ENCODE results near the gene VPS39. TPM values are rescaled to one million over a fixed set of nuclear protein-coding genes. Genes with fewer than 3 reads are reported as not detected.

The VPS39 gene
- total and polyA plus RNA-seq, 9 of the 15 experiments (the other 6 are each of a cell fraction or from before 2014, with no cell fraction given) = 3.2 to 37.3 (median 21.8) TPM

DNA sequence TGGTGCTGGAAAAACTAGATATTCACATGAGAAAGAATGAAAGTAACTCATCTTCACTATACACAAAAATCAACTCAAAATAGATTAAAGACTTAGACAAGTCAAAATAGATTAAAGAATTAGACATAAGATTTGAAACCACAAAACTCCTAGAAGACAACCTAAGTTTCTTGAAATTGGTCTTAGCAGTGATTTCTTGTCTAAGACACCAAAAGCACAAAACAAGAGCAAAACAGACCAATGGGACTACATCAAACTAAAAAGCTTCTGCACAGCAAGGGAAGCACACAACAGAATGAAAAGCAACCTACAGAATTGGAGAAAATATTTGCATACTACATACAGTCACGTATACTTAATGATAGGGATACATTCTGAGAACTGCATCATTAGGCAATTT is 6.5 kb upstream of the VPS39 start (continued):
- TF ChIP-seq, protein P1, sequence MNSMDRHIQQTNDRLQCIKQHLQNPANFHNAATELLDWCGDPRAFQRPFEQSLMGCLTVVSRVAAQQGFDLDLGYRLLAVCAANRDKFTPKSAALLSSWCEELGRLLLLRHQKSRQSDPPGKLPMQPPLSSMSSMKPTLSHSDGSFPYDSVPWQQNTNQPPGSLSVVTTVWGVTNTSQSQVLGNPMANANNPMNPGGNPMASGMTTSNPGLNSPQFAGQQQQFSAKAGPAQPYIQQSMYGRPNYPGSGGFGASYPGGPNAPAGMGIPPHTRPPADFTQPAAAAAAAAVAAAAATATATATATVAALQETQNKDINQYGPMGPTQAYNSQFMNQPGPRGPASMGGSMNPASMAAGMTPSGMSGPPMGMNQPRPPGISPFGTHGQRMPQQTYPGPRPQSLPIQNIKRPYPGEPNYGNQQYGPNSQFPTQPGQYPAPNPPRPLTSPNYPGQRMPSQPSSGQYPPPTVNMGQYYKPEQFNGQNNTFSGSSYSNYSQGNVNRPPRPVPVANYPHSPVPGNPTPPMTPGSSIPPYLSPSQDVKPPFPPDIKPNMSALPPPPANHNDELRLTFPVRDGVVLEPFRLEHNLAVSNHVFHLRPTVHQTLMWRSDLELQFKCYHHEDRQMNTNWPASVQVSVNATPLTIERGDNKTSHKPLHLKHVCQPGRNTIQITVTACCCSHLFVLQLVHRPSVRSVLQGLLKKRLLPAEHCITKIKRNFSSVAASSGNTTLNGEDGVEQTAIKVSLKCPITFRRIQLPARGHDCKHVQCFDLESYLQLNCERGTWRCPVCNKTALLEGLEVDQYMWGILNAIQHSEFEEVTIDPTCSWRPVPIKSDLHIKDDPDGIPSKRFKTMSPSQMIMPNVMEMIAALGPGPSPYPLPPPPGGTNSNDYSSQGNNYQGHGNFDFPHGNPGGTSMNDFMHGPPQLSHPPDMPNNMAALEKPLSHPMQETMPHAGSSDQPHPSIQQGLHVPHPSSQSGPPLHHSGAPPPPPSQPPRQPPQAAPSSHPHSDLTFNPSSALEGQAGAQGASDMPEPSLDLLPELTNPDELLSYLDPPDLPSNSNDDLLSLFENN (IDR thresholded peaks at IDR 0.05; ENCODE audit: low read depth in 2 of 2, low read length in 2 of 2) = no peak
- TF ChIP-seq ZEB2 (IDR thresholded peaks at IDR 0.05) = no peak
- TF ChIP-seq E2F8 (IDR thresholded peaks at IDR 0.05; ENCODE audit: low read depth, partially characterized antibody) = no peak

- Histone ChIP-seq H3K4me3 (no peak overlapping the region), H3K4me1 (replicated peaks in 1 of 2; ENCODE audit: control insufficient read depth in 2 of 2, insufficient read depth in 2 of 2, low read length in 2 of 2) (no peaks in the 10 kb centered on the region; a peak in 1 of 5 replicates), H3K9ac (ENCODE audit: insufficient read depth in 1 of 2, low read depth in 2 of 2, low read length in 2 of 2) (no peak overlapping the region), H3K4me2 (ENCODE audit: insufficient read depth, low read length) (no peak overlapping the region), H3K27me3 (ENCODE audit: control insufficient read depth in 2 of 2, insufficient read depth in 2 of 2, low read length in 2 of 2) (no peaks in the 10 kb centered on the region), H3K79me2 (ENCODE audit: control insufficient read depth, insufficient read depth, low read length) (no peaks in the 10 kb centered on the region), H4K20me1 (replicated peaks; ENCODE audit: control insufficient read depth, insufficient read depth, low read length) (no peaks in the 10 kb centered on the region), H3K27ac (ENCODE audit: extremely low read depth, low read depth, low read length) (no peak overlapping the region), H3K9me3 (replicated peaks; ENCODE audit: control insufficient read depth, insufficient read depth, low read depth, low read length) (no peaks in the 10 kb centered on the region), H2AFZ (ENCODE audit: low read depth, low read length) (no peak overlapping the region), H3K9me1 (ENCODE audit: control insufficient read depth, insufficient read depth, low read length) (no peaks in the 10 kb centered on the region), H3K36me3 (ENCODE audit: control insufficient read depth, insufficient read depth, low read length) (peaks cover 77% of the 10 kb centered on the region)
- ATAC-seq (no peak), DNase-seq (ENCODE audit: extremely low read depth in 1 of 4, low spot score in 3 of 4) (no peak), FAIRE-seq (no peak)
- intact Hi-C loops (cut with micrococcal nuclease) (no loop called here), in situ Hi-C loops (cut with MboI) (no loop called here)
- CTCF ChIA-PET (ENCODE audit: low intra/inter-chr PET ratio) = no interaction called here
- POLR2A ChIA-PET = no interaction called here
- no TSS peak for BruUV-seq (replicated peaks)
- TF ChIP-seq POLR2AphosphoS5 (IDR thresholded peaks at IDR 0.05; ENCODE audit: control insufficient read depth, insufficient read depth, low read depth, low read length) (no peak), KHSRP (IDR thresholded peaks at IDR 0.05) (no peak), POLR2G (IDR thresholded peaks at IDR 0.05; ENCODE audit: low read depth, low read length) (no peak), ARID1B (IDR thresholded peaks at IDR 0.05) (no peak)
- TF ChIP-seq, protein P2, sequence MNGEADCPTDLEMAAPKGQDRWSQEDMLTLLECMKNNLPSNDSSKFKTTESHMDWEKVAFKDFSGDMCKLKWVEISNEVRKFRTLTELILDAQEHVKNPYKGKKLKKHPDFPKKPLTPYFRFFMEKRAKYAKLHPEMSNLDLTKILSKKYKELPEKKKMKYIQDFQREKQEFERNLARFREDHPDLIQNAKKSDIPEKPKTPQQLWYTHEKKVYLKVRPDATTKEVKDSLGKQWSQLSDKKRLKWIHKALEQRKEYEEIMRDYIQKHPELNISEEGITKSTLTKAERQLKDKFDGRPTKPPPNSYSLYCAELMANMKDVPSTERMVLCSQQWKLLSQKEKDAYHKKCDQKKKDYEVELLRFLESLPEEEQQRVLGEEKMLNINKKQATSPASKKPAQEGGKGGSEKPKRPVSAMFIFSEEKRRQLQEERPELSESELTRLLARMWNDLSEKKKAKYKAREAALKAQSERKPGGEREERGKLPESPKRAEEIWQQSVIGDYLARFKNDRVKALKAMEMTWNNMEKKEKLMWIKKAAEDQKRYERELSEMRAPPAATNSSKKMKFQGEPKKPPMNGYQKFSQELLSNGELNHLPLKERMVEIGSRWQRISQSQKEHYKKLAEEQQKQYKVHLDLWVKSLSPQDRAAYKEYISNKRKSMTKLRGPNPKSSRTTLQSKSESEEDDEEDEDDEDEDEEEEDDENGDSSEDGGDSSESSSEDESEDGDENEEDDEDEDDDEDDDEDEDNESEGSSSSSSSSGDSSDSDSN (IDR thresholded peaks at IDR 0.05; ENCODE audit: borderline replicate concordance in 1 of 2, low read depth in 2 of 2, low read length in 2 of 2) = no peak
Measured at GRCh38 chr15:42213511-42213910, 5.4 kb upstream of the VPS39 start.

Measured in K562 (cell line).